Thyroid gland (tissue), 4 donors: ENCODE results near the gene GLIS1. TPM values are rescaled to one million over a fixed set of nuclear protein-coding genes. Genes with fewer than 3 reads are reported as not detected.
A peak's percentile ranks its signal among the peaks of the same experiment; 100 is the strongest.

Experiments
- DNase-seq, 2 donors: peaks; one replicate each; pipeline ENCODE4 v3.0.0-alpha.2; 2019
- H3K27ac ChIP-seq, 3 donors: fragments of 200-600 bp; sonication (generic); 1 replicate in 2 of 3; 2 replicates in 1 of 3; pipeline ENCODE4 v1.5.1; 2016 to 2019; ENCODE audit warnings: mild to moderate bottlenecking in 1 of 3, moderate library complexity in 1 of 3
- H3K27me3 ChIP-seq: fragments of 200-600 bp; sonication (generic); one replicate; pipeline ENCODE4 v1.5.1; 2019
- H3K36me3 ChIP-seq, 2 donors: fragments of 200-600 bp; sonication (generic); one replicate each; pipeline ENCODE4 v1.5.1; 2016 to 2019
- H3K4me1 ChIP-seq, 2 donors: fragments of 200-600 bp; sonication (generic); one replicate each; pipeline ENCODE4 v1.5.1; 2017 to 2019
- H3K4me3 ChIP-seq, 3 donors: fragments of 200-600 bp; sonication (generic); replicated peaks in 1 of 3; 1 replicate in 2 of 3; 2 replicates in 1 of 3; pipeline ENCODE4 v1.5.1; 2016; ENCODE audit warnings: mild to moderate bottlenecking in 1 of 3
- H3K9me3 ChIP-seq: fragments of 200-600 bp; sonication (generic); one replicate; pipeline ENCODE4 v1.5.1; 2017
- POLR2A ChIP-seq, 2 donors: fragments of 450-650 bp; IDR thresholded peaks; one replicate each; pipeline ENCODE4 v1.6.1; 2017; ENCODE audit warnings: antibody characterized with exemption in 2 of 2, mild to moderate bottlenecking in 2 of 2, moderate library complexity in 1 of 2
- WGBS, 2 donors: methylation state at CpG; one replicate each; pipeline ENCODE4 v1.1.5; 2017; 5-methylcytosine and 5-hydroxymethylcytosine counted together
- intact Hi-C: fragments of 100-400 bp; cut with DNase I; formaldehyde crosslinking; loops from one replicate; pipeline ENCODE4 v1.15.1; 2023
- total RNA-seq, 4 donors: library from RNA; depleted of rRNA; stranded (reverse); fragments of >200 nt; gene quantifications; one replicate each; pipeline ENCODE4 v1.2.3, GENCODE V29; 2016
- TF ChIP-seq, protein P1 (sequence below), 6 experiments: fragments of 200-600 bp in 3 of 6; fragments of 450-650 bp in 3 of 6; sonication (generic) in 3 of 6; IDR thresholded peaks; one replicate each; pipeline ENCODE4 v1.5.1; 2016 to 2019; ENCODE audit warnings: antibody characterized with exemption in 6 of 6, mild to moderate bottlenecking in 2 of 6, inconsistent platforms in 1 of 6, moderate library complexity in 1 of 6

Gene GLIS1
- total RNA-seq, 4 donors from 2014 or later = 0.29 TPM; not detected in 3

DNA sequence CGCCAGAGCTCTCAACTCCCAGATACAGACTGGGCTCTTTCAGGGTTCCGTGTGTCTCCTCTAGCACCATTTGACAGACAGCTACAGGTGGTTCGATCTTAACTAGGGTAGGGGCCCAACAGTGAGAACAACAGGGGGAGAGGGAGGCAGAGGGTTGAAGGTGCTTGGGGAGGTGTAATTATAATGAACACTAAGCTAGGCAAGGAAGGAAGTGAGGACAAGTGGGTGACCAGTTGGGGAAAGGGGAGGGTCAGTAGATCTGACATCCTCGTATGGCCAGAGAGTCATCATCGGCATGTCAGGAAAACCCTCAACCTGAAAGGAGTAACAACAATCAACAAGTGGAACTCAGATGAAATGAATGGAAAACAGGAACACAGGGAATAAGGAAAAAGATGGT is 22.8 kb downstream of the GLIS1 start:
- intact Hi-C loops = no loop called here
- Histone ChIP-seq H3K36me3 (no peaks in the 10 kb centered on the region), H3K27me3 (no peaks in the 10 kb centered on the region), H3K9me3 (no peaks in the 10 kb centered on the region), H3K27ac (no peak overlapping the region), H3K4me1 (no peaks in the 10 kb centered on the region), H3K4me3 (no peak overlapping the region)
- WGBS, 2 donors = 73 to 83% methylated on average over 5 of the region's 5 CpGs
- no peak for TF ChIP-seq POLR2A (IDR thresholded peaks at IDR 0.05)
- TF ChIP-seq, protein P1, sequence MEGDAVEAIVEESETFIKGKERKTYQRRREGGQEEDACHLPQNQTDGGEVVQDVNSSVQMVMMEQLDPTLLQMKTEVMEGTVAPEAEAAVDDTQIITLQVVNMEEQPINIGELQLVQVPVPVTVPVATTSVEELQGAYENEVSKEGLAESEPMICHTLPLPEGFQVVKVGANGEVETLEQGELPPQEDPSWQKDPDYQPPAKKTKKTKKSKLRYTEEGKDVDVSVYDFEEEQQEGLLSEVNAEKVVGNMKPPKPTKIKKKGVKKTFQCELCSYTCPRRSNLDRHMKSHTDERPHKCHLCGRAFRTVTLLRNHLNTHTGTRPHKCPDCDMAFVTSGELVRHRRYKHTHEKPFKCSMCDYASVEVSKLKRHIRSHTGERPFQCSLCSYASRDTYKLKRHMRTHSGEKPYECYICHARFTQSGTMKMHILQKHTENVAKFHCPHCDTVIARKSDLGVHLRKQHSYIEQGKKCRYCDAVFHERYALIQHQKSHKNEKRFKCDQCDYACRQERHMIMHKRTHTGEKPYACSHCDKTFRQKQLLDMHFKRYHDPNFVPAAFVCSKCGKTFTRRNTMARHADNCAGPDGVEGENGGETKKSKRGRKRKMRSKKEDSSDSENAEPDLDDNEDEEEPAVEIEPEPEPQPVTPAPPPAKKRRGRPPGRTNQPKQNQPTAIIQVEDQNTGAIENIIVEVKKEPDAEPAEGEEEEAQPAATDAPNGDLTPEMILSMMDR (IDR thresholded peaks at IDR 0.05) = no peak
- no peak for DNase-seq

DNA sequence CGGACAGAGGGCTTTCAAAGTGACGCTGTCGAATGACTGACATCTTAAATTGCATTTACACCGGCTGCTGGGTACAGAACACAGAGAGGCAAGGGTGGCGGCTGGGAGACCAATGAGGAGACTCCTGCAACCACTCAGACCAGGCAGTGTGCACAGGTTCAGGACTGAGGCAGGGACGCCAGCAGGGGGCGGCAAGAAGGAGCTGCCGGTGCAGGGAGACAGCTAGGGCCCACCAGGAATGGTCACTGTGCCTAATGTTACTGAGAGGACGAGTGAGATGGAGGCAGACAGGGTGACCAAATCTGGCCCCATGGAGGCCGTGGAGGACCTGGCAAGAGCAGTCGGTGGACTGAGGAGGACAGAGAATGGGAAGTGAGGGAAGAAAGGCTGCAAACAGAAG is 23.5 kb downstream of the GLIS1 start:
- no peaks in the 10 kb centered on the region for H3K4me1 ChIP-seq
- H3K36me3 ChIP-seq = no peaks in the 10 kb centered on the region
- H3K27me3 ChIP-seq = no peaks in the 10 kb centered on the region
- peak in 1 of 2 donors; percentile 20 for DNase-seq
- H3K27ac ChIP-seq = no peak overlapping the region
- whole genome bisulfite sequencing, 2 donors = 48 to 53% methylated on average over 11 of the region's 11 CpGs
- no peak overlapping the region for H3K4me3 ChIP-seq
- intact Hi-C loops = no loop called here
- no peaks in the 10 kb centered on the region for H3K9me3 ChIP-seq
- TF ChIP-seq, protein P1 (IDR thresholded peaks at IDR 0.05) = peak in 1 of 6 experiments; percentile 17
- no peak for TF ChIP-seq POLR2A (IDR thresholded peaks at IDR 0.05)

DNA sequence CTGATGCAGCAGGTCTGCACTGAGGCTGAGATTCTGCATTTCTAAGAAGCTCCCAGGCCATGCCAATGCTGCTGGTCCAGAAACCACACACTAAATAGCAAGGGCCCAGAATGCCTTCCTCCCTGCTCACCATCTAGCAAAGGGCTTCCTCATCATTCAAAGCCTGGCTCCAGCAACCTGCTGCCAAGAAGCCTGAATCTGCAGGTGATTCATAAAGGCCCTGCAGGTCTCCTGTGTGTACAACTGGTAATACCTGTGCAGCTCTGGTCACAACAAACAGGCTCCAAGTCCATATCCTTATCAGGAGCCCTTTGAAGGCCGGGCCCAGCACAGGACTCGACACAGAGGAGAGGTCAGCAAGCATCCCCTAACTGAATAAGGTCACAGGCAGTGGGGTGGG is 26.7 kb downstream of the GLIS1 start:
- Histone ChIP-seq H3K4me3 (no peak overlapping the region), H3K9me3 (no peaks in the 10 kb centered on the region), H3K36me3 (no peaks in the 10 kb centered on the region), H3K27me3 (no peaks in the 10 kb centered on the region), H3K27ac (no peak overlapping the region), H3K4me1 (no peaks in the 10 kb centered on the region)
- WGBS, 2 donors = 85 to 95% methylated on average over 2 of the region's 2 CpGs
- no peak for TF ChIP-seq POLR2A (IDR thresholded peaks at IDR 0.05)
- TF ChIP-seq, protein P1 (IDR thresholded peaks at IDR 0.05) = no peak
- DNase-seq = no peak
- intact Hi-C loops = no loop called here

DNA sequence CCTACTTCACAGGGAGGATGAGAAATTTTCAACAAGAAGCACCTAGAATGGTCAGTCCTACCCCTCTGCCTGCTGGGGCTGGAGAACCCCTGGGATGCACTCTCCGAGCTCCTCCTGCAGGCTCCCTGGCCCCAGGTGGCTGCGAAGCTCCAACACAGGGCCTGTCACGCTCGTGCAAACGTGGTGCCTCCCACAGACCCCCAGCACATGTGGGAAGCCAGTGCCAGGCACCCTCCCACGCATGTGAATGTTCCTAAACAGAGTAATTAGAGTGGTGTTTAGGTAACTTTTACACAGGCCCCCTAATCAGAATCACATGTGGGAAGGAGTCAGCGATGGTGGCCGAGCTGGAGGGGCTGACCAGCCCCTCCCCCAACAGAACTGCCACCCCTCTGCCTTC is 28.4 kb downstream of the GLIS1 start:
- Histone ChIP-seq H3K36me3 (no peaks in the 10 kb centered on the region), H3K4me1 (no peaks in the 10 kb centered on the region), H3K9me3 (no peaks in the 10 kb centered on the region), H3K4me3 (no peak overlapping the region), H3K27ac (no peak overlapping the region), H3K27me3 (no peaks in the 10 kb centered on the region)
- TF ChIP-seq, protein P1 (IDR thresholded peaks at IDR 0.05) = no peak
- TF ChIP-seq POLR2A (IDR thresholded peaks at IDR 0.05) = no peak
- WGBS, 2 donors = 77 to 80% methylated on average over 8 of the region's 8 CpGs
- no peak for DNase-seq
- intact Hi-C loops = no loop called here

DNA sequence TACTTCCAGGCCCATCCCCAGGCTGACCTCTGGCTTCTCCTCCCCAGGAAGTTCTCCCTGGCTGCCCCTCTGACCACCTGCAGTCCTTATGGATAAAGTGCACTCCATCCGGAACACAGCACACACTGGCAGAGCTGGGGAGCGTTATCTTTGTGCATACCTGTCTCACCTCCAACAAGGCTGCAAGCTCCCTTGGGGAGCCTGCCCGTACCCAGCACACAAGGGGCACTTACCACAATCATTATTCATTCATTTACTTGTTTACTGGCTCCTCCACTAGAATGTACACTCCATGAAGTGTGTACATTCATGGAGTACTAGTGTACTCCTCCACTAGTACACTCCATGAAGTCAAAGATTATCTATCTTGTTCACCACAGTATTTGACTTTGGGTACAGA is 30.3 kb downstream of the GLIS1 start:
- H3K9me3 ChIP-seq = no peaks in the 10 kb centered on the region
- H3K27me3 ChIP-seq = no peaks in the 10 kb centered on the region
- no peaks in the 10 kb centered on the region for H3K4me1 ChIP-seq
- no peak overlapping the region for H3K4me3 ChIP-seq
- intact Hi-C loops = no loop called here
- no peak overlapping the region for H3K27ac ChIP-seq
- TF ChIP-seq POLR2A (IDR thresholded peaks at IDR 0.05) = no peak
- TF ChIP-seq, protein P1 (IDR thresholded peaks at IDR 0.05) = no peak
- DNase-seq = no peak
- 59 to 85% methylated on average over 2 to 3 of the region's 3 CpGs for WGBS, 2 donors
- H3K36me3 ChIP-seq = no peaks in the 10 kb centered on the region
